ENCODE results near the gene MCTP1.

The MCTP1 gene

GRCh38 chr5:94748212-94748611, 536.7 kb downstream of the MCTP1 start:
- Histone ChIP-seq H3K27me3 (ENCODE audit: control insufficient read depth, insufficient read depth, low read length) (no peaks in the 10 kb centered on the region), H3K9ac (ENCODE audit: low read length) (no peak overlapping the region), H3K4me3 (ENCODE audit: low read length) (no peak overlapping the region), H3K4me1 (ENCODE audit: control insufficient read depth, insufficient read depth, low read length) (peaks cover 6% of the 10 kb centered on the region), H3K9me3 (ENCODE audit: control insufficient read depth, low read length) (no peaks in the 10 kb centered on the region), H3K36me3 (ENCODE audit: control insufficient read depth, insufficient read depth, low read length) (no peaks in the 10 kb centered on the region)

GRCh38 chr5:94747371-94747770, 537.5 kb downstream of the MCTP1 start:
- H3K9ac ChIP-seq (ENCODE audit: low read length) = no peak overlapping the region
- H3K36me3 ChIP-seq (ENCODE audit: control insufficient read depth, insufficient read depth, low read length) = no peaks in the 10 kb centered on the region
- no peaks in the 10 kb centered on the region for H3K9me3 ChIP-seq (ENCODE audit: control insufficient read depth, low read length)
- peaks cover 6% of the 10 kb centered on the region for H3K4me1 ChIP-seq (ENCODE audit: control insufficient read depth, insufficient read depth, low read length)
- no peak overlapping the region for H3K4me3 ChIP-seq (ENCODE audit: low read length)
- H3K27me3 ChIP-seq (ENCODE audit: control insufficient read depth, insufficient read depth, low read length) = no peaks in the 10 kb centered on the region

GRCh38 chr5:94746731-94747124, 538.2 kb downstream of the MCTP1 start:
- H3K36me3 ChIP-seq (ENCODE audit: control insufficient read depth, insufficient read depth, low read length) = no peaks in the 10 kb centered on the region
- H3K4me1 ChIP-seq (ENCODE audit: control insufficient read depth, insufficient read depth, low read length) = peaks cover 6% of the 10 kb centered on the region
- H3K9ac ChIP-seq (ENCODE audit: low read length) = no peak overlapping the region
- H3K9me3 ChIP-seq (ENCODE audit: control insufficient read depth, low read length) = no peaks in the 10 kb centered on the region
- H3K27me3 ChIP-seq (ENCODE audit: control insufficient read depth, insufficient read depth, low read length) = no peaks in the 10 kb centered on the region
- H3K4me3 ChIP-seq (ENCODE audit: low read length) = no peak overlapping the region

GRCh38 chr5:94745786-94746730, 538.8 kb downstream of the MCTP1 start:
- H3K9ac ChIP-seq (ENCODE audit: low read length) = no peak overlapping the region
- no peaks in the 10 kb centered on the region for H3K27me3 ChIP-seq (ENCODE audit: control insufficient read depth, insufficient read depth, low read length)
- no peak overlapping the region for H3K4me3 ChIP-seq (ENCODE audit: low read length)
- H3K4me1 ChIP-seq (ENCODE audit: control insufficient read depth, insufficient read depth, low read length) = peaks cover 6% of the 10 kb centered on the region
- no peaks in the 10 kb centered on the region for H3K36me3 ChIP-seq (ENCODE audit: control insufficient read depth, insufficient read depth, low read length)
- no peaks in the 10 kb centered on the region for H3K9me3 ChIP-seq (ENCODE audit: control insufficient read depth, low read length)

GRCh38 chr5:94744906-94745305, 540.0 kb downstream of the MCTP1 start:
- Histone ChIP-seq H3K9me3 (ENCODE audit: control insufficient read depth, low read length) (no peaks in the 10 kb centered on the region), H3K27me3 (ENCODE audit: control insufficient read depth, insufficient read depth, low read length) (no peaks in the 10 kb centered on the region), H3K4me3 (ENCODE audit: low read length) (no peak overlapping the region), H3K9ac (ENCODE audit: low read length) (no peak overlapping the region), H3K4me1 (ENCODE audit: control insufficient read depth, insufficient read depth, low read length) (peaks cover 6% of the 10 kb centered on the region), H3K36me3 (ENCODE audit: control insufficient read depth, insufficient read depth, low read length) (no peaks in the 10 kb centered on the region)

GRCh38 chr5:94742852-94743251, 542.0 kb downstream of the MCTP1 start:
- Histone ChIP-seq H3K27me3 (ENCODE audit: control insufficient read depth, insufficient read depth, low read length) (no peaks in the 10 kb centered on the region), H3K9me3 (ENCODE audit: control insufficient read depth, low read length) (no peaks in the 10 kb centered on the region), H3K4me1 (ENCODE audit: control insufficient read depth, insufficient read depth, low read length) (peaks cover 6% of the 10 kb centered on the region), H3K4me3 (ENCODE audit: low read length) (no peak overlapping the region), H3K9ac (ENCODE audit: low read length) (no peak overlapping the region), H3K36me3 (ENCODE audit: control insufficient read depth, insufficient read depth, low read length) (no peaks in the 10 kb centered on the region)

- Histone ChIP-seq H3K9me3 (ENCODE audit: control insufficient read depth, low read length) (no peaks in the 10 kb centered on the region), H3K36me3 (ENCODE audit: control insufficient read depth, insufficient read depth, low read length) (no peaks in the 10 kb centered on the region), H3K4me3 (ENCODE audit: low read length) (no peak overlapping the region), H3K27me3 (ENCODE audit: control insufficient read depth, insufficient read depth, low read length) (no peaks in the 10 kb centered on the region), H3K9ac (ENCODE audit: low read length) (no peak overlapping the region), H3K4me1 (ENCODE audit: control insufficient read depth, insufficient read depth, low read length) (no peaks in the 10 kb centered on the region)
Observed at GRCh38 chr5:94740286-94740685, 544.6 kb downstream of the MCTP1 start.

- H3K27me3 ChIP-seq (ENCODE audit: control insufficient read depth, insufficient read depth, low read length) = no peaks in the 10 kb centered on the region
- H3K9me3 ChIP-seq (ENCODE audit: control insufficient read depth, low read length) = no peaks in the 10 kb centered on the region
- H3K4me1 ChIP-seq (ENCODE audit: control insufficient read depth, insufficient read depth, low read length) = no peaks in the 10 kb centered on the region
- H3K9ac ChIP-seq (ENCODE audit: low read length) = no peak overlapping the region
- H3K36me3 ChIP-seq (ENCODE audit: control insufficient read depth, insufficient read depth, low read length) = no peaks in the 10 kb centered on the region
- no peak overlapping the region for H3K4me3 ChIP-seq (ENCODE audit: low read length)
Observed at GRCh38 chr5:94736498-94736897, 548.4 kb downstream of the MCTP1 start.

GRCh38 chr5:94731471-94731870, 553.4 kb downstream of the MCTP1 start:
- H3K27me3 ChIP-seq (ENCODE audit: control insufficient read depth, insufficient read depth, low read length) = no peaks in the 10 kb centered on the region
- no peak overlapping the region for H3K4me3 ChIP-seq (ENCODE audit: low read length)
- H3K9me3 ChIP-seq (ENCODE audit: control insufficient read depth, low read length) = no peaks in the 10 kb centered on the region
- H3K36me3 ChIP-seq (ENCODE audit: control insufficient read depth, insufficient read depth, low read length) = no peaks in the 10 kb centered on the region
- no peak overlapping the region for H3K9ac ChIP-seq (ENCODE audit: low read length)
- H3K4me1 ChIP-seq (ENCODE audit: control insufficient read depth, insufficient read depth, low read length) = no peaks in the 10 kb centered on the region

- Histone ChIP-seq H3K4me1 (ENCODE audit: control insufficient read depth, insufficient read depth, low read length) (no peaks in the 10 kb centered on the region), H3K9ac (ENCODE audit: low read length) (no peak overlapping the region), H3K9me3 (ENCODE audit: control insufficient read depth, low read length) (no peaks in the 10 kb centered on the region), H3K36me3 (ENCODE audit: control insufficient read depth, insufficient read depth, low read length) (no peaks in the 10 kb centered on the region), H3K4me3 (ENCODE audit: low read length) (no peak overlapping the region), H3K27me3 (ENCODE audit: control insufficient read depth, insufficient read depth, low read length) (no peaks in the 10 kb centered on the region)
Observed at GRCh38 chr5:94725142-94725541, 559.8 kb downstream of the MCTP1 start.

GRCh38 chr5:94715768-94716167, 569.1 kb downstream of the MCTP1 start:
- Histone ChIP-seq H3K9me3 (ENCODE audit: control insufficient read depth, low read length) (no peaks in the 10 kb centered on the region), H3K4me3 (ENCODE audit: low read length) (no peak overlapping the region), H3K4me1 (ENCODE audit: control insufficient read depth, insufficient read depth, low read length) (no peaks in the 10 kb centered on the region), H3K9ac (ENCODE audit: low read length) (no peak overlapping the region), H3K36me3 (ENCODE audit: control insufficient read depth, insufficient read depth, low read length) (no peaks in the 10 kb centered on the region), H3K27me3 (ENCODE audit: control insufficient read depth, insufficient read depth, low read length) (no peaks in the 10 kb centered on the region)

- H3K9ac ChIP-seq (ENCODE audit: low read length) = no peak overlapping the region
- no peaks in the 10 kb centered on the region for H3K9me3 ChIP-seq (ENCODE audit: control insufficient read depth, low read length)
- H3K36me3 ChIP-seq (ENCODE audit: control insufficient read depth, insufficient read depth, low read length) = no peaks in the 10 kb centered on the region
- H3K4me3 ChIP-seq (ENCODE audit: low read length) = no peak overlapping the region
- H3K4me1 ChIP-seq (ENCODE audit: control insufficient read depth, insufficient read depth, low read length) = no peaks in the 10 kb centered on the region
- no peaks in the 10 kb centered on the region for H3K27me3 ChIP-seq (ENCODE audit: control insufficient read depth, insufficient read depth, low read length)
Observed at GRCh38 chr5:94711785-94712184, 573.1 kb downstream of the MCTP1 start.

All from mucosa of stomach (tissue), 1 donor.